ENCODE measurements around the gene PAK4. TPM values are rescaled to one million over a fixed set of nuclear protein-coding genes. Genes with fewer than 3 reads are reported as not detected.
"Not testable (repeated sequence)": the region's sequence is repeated elsewhere in the genome, so short reads cannot be mapped to it uniquely, and the experiment has no call there.

PAK4 gene
- total and polyA plus RNA-seq, 8 donors: 4.2 to 80.4 (median 24.4) TPM

DNA sequence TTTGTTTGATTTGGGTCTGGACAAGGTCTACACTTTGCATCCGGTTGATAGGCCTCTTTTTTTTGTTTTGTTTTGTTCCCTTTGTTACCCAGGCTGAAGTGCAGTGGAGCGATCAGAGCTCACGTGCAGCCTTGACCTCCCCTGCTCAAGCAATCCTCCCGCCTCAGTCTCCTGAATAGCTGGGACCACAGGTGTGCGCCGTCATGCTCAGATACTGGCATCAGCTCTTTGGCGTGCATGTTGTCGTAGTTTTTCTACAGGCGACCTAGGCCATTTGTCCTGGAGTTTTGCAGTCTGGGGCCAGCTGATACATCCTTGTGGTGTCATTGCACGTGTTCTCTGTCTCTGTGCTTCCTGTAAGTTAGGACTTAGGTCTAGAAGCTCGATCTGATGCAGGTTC, 16.3 kb downstream of the PAK4 start:
- Histone ChIP-seq H3K4me3 (no peak overlapping the region), H3K27ac (no peak overlapping the region), H3K27me3 (no peaks in the 10 kb centered on the region), H3K36me3 (no peaks in the 10 kb centered on the region), H3K4me1 (peaks cover 59 to 89% (median 75%) of the 10 kb centered on the region in 4 donors), H3K9me3 (no peaks in the 10 kb centered on the region)
- TF ChIP-seq POLR2A (IDR thresholded peaks at IDR 0.05): no peak
- TF ChIP-seq EP300 (IDR thresholded peaks at IDR 0.05): no peak
- no peak for TF ChIP-seq POLR2AphosphoS5 (IDR thresholded peaks at IDR 0.05)
- TF ChIP-seq, protein P1, sequence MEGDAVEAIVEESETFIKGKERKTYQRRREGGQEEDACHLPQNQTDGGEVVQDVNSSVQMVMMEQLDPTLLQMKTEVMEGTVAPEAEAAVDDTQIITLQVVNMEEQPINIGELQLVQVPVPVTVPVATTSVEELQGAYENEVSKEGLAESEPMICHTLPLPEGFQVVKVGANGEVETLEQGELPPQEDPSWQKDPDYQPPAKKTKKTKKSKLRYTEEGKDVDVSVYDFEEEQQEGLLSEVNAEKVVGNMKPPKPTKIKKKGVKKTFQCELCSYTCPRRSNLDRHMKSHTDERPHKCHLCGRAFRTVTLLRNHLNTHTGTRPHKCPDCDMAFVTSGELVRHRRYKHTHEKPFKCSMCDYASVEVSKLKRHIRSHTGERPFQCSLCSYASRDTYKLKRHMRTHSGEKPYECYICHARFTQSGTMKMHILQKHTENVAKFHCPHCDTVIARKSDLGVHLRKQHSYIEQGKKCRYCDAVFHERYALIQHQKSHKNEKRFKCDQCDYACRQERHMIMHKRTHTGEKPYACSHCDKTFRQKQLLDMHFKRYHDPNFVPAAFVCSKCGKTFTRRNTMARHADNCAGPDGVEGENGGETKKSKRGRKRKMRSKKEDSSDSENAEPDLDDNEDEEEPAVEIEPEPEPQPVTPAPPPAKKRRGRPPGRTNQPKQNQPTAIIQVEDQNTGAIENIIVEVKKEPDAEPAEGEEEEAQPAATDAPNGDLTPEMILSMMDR (IDR thresholded peaks at IDR 0.05): no peak
- WGBS, 5 donors: 47 to 65% (median 60%) methylated on average over 11 of the region's 11 CpGs
- no peak for DNase-seq
- intact Hi-C loops (cut with DNase I; ENCODE audit: low total_unique reads): no loop called here

DNA sequence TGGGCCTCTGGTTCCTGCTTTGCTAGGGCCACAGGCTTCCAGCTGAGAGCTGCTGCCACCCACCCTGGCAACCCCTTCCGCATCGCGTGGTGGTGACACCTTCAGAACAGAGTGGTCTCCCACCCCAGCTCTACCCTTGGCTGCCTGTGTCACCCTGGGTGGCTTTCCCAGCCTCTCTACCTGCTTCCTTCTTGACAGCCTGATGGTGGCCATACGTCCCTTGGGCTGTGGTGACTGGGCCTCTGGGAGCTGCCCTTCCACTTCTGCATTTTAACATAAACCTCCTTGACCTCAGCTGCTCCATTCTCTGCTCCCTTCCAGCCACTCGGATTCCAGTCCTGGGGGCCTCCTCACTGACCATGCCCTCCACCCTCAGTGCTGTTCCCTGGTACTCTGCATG, 17.0 kb downstream of the PAK4 start:
- H3K36me3 ChIP-seq: no peaks in the 10 kb centered on the region
- H3K9me3 ChIP-seq: no peaks in the 10 kb centered on the region
- intact Hi-C loops (cut with DNase I; ENCODE audit: low total_unique reads): no loop called here
- no peak for TF ChIP-seq EP300 (IDR thresholded peaks at IDR 0.05)
- no peaks in the 10 kb centered on the region for H3K27me3 ChIP-seq
- no peak overlapping the region for H3K4me3 ChIP-seq
- H3K4me1 ChIP-seq: peaks cover 52 to 87% (median 68%) of the 10 kb centered on the region in 4 donors
- peak overlapping the region in 1 of 5 donors; percentile 11 for H3K27ac ChIP-seq
- no peak for DNase-seq
- 80 to 89% (median 85%) methylated on average over 5 of the region's 5 CpGs for WGBS, 5 donors

DNA sequence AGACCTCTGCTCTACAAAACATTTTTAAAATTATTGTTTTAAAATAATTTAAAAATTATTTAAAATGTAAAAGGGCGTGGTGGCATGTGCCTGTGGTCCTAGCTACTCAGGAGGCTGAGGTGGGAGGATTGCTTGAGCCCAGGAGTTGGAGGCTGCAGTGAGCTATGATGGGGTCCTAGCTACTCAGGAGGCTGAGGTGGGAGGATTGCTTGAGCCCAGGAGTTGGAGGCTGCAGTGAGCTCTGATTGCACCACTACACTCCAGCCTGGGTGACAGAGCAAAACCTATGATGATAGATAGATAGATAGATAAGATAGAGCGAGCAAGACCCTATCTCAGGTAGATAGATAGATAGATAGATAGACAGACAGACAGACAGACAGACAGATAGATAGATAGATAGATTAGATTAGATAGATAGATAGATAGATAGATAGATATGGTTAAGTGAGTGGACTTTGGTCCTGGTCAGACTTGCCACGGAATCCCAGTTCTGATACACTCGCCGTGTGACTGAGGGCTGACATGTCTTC, 18.2 kb downstream of the PAK4 start:
- H3K27me3 ChIP-seq; H3K4me3 ChIP-seq; H3K36me3 ChIP-seq; DNase-seq; intact Hi-C loops (cut with DNase I; ENCODE audit: low total_unique reads); H3K9me3 ChIP-seq: not testable (repeated sequence)
- Histone ChIP-seq H3K27ac (peak overlapping the region; percentile 66 to 85 (median 76)), H3K4me1 (peaks cover 43 to 75% (median 59%) of the 10 kb centered on the region in 4 donors)
- 47 to 60% (median 56%) methylated on average over 5 of the region's 5 CpGs for WGBS, 5 donors

DNA sequence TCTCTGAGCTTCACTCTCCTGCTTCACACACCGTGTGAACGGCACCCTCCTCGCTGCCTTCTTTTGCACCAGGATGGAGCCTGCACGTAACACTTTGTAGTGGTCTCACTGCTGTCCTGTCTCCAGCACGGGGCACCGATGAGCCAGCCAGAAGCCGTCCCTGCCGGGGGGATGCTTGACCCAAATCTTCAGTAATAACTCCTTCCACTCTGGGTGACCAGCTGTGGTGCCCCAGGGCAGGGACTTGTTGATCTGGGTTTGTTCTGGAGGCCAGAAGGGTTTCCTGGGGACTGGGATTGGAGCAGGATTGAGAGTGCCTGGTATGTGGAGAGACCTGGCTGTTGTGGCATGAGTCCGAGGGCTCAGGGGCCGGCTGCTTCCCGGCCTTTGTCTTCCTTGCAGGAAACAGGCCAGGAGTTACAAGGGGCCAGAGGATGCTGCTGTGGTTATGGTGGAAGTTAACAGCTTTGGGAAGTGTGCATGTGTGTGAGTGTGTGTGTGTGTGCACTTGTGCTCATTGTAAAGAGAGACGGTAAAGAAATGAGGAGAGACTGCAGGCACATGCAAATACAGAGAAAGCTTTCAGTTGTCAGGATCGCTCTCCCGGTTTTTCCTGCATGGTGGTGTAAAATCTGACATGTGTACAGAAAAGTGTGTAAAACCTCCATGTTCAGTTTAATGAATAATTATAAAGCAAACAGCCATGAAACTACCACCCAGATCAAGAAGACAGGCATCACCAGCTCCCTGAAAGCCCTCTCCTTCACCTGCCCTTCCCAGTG, 18.9 kb downstream of the PAK4 start:
- DNase-seq: peak in 1 of 2 donors; percentile 72
- 22 to 36% (median 31%) methylated on average over 12 to 14 of the region's 14 CpGs for WGBS, 5 donors
- TF ChIP-seq POLR2A (IDR thresholded peaks at IDR 0.05): no peak
- no peak for TF ChIP-seq POLR2AphosphoS5 (IDR thresholded peaks at IDR 0.05)
- no peak for TF ChIP-seq EP300 (IDR thresholded peaks at IDR 0.05)
- TF ChIP-seq, protein P1 (IDR thresholded peaks at IDR 0.05): no peak

DNA sequence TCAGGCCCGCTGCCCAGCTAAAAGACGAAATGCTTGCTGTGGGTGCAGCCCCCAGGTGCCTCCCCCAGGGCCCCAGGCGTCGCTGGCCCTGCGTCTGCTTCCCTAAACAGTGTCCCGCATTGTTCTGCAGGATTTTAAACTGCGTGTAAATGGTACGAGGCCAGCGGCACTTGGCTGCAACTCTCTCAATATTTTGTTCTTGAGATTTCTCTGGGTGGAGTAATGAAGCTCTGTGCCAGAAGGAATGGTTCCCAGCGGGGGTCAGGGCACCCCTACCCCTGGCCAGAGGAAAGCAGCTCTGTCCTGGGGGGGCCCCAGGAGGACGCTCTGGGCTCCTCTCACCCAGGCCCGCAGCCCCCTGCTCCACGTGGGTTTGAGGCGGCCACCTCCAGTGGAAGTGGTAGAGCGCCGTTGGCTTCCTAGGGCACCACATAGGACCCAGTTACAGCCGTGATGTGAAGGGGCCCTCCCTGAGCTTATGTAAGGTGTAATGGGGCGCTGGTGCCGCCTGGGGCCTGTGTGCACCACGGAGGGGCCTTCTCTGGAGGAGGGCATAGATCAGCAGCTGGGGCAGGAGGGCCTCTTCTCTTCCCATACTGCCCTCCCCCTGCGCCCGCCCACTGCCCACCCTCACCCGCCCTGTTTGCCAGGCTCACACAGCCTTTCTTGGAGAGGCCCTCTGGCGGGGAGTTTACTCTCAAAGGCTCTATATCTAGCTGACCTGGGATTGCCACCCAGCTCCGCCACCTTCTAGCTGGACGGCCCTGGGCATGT, 19.8 kb downstream of the PAK4 start:
- no peaks in the 10 kb centered on the region for H3K9me3 ChIP-seq
- intact Hi-C loops (cut with DNase I; ENCODE audit: low total_unique reads): no loop called here
- H3K36me3 ChIP-seq: peaks cover 0 to 6% (median 0%) of the 10 kb centered on the region in 4 donors
- H3K4me1 ChIP-seq: peaks cover 29 to 65% (median 48%) of the 10 kb centered on the region in 4 donors
- peak overlapping the region in 3 of 4 donors; percentile 4 to 16 (median 7) for H3K4me3 ChIP-seq
- 20 to 35% (median 21%) methylated on average over 17 to 26 of the region's 26 CpGs for WGBS, 5 donors
- TF ChIP-seq, protein P1 (IDR thresholded peaks at IDR 0.05): peak in 2 of 7 experiments; percentile 14 to 27
- TF ChIP-seq POLR2A (IDR thresholded peaks at IDR 0.05): no peak
- H3K27me3 ChIP-seq: no peaks in the 10 kb centered on the region
- peak in 1 of 2 donors; percentile 93 for DNase-seq
- H3K27ac ChIP-seq: peak overlapping the region; percentile 66 to 85 (median 81)

More for the DNA sequence above, 18.9 kb downstream of the PAK4 start:
- Histone ChIP-seq H3K27ac (peak overlapping the region; percentile 66 to 85 (median 81)), H3K27me3 (no peaks in the 10 kb centered on the region), H3K36me3 (peaks cover 0 to 6% (median 0%) of the 10 kb centered on the region in 4 donors), H3K4me1 (peaks cover 36 to 69% (median 52%) of the 10 kb centered on the region in 4 donors), H3K4me3 (peak overlapping the region in 1 of 4 donors; percentile 7), H3K9me3 (no peaks in the 10 kb centered on the region)
- intact Hi-C loops (cut with DNase I; ENCODE audit: low total_unique reads): no loop called here
